ENCODE data around the gene UPK1B. TPM values are rescaled to one million over a fixed set of nuclear protein-coding genes. Genes with fewer than 3 reads are reported as not detected.

UPK1B gene
- total RNA-seq, 1 experiment from 2014 or later: 0.42 TPM

GRCh38 chr3:119228373-119229145 is 55.2 kb downstream of the UPK1B start:
- H3K4me3 Mint-ChIP-seq: no peak overlapping the region
- H3K9me3 Mint-ChIP-seq: no peaks in the 10 kb centered on the region
- H3K27ac Mint-ChIP-seq: no peak overlapping the region
- peaks cover 67% of the 10 kb centered on the region for H3K36me3 Mint-ChIP-seq
- no peak for DNase-seq (ENCODE audit: low spot score)
- POLR2A ChIA-PET: no interaction called here
- ATAC-seq: no peak
- TF ChIP-seq, protein P1, sequence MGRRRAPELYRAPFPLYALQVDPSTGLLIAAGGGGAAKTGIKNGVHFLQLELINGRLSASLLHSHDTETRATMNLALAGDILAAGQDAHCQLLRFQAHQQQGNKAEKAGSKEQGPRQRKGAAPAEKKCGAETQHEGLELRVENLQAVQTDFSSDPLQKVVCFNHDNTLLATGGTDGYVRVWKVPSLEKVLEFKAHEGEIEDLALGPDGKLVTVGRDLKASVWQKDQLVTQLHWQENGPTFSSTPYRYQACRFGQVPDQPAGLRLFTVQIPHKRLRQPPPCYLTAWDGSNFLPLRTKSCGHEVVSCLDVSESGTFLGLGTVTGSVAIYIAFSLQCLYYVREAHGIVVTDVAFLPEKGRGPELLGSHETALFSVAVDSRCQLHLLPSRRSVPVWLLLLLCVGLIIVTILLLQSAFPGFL (CRISPR knock-in tag; IDR thresholded peaks at IDR 0.05; ENCODE audit: borderline replicate concordance): no peak
- TF ChIP-seq ZNF317 (CRISPR knock-in tag; IDR thresholded peaks at IDR 0.05; ENCODE audit: borderline replicate concordance, low read depth) (no peak), SOX15 (CRISPR knock-in tag; IDR thresholded peaks at IDR 0.05) (no peak), NR3C1 (CRISPR knock-in tag; conservative IDR thresholded peaks at IDR 0.05; ENCODE audit: low read depth) (no peak), SMAD4 (CRISPR knock-in tag; IDR thresholded peaks at IDR 0.05) (no peak), CTCF (IDR thresholded peaks at IDR 0.05) (no peak), ELF4 (CRISPR knock-in tag; IDR thresholded peaks at IDR 0.05; ENCODE audit: low read depth) (no peak), E2F4 (CRISPR knock-in tag; IDR thresholded peaks at IDR 0.05; ENCODE audit: borderline replicate concordance, low read depth) (no peak)
- TF ChIP-seq, protein P2, sequence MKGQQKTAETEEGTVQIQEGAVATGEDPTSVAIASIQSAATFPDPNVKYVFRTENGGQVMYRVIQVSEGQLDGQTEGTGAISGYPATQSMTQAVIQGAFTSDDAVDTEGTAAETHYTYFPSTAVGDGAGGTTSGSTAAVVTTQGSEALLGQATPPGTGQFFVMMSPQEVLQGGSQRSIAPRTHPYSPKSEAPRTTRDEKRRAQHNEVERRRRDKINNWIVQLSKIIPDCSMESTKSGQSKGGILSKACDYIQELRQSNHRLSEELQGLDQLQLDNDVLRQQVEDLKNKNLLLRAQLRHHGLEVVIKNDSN (CRISPR knock-in tag; IDR thresholded peaks at IDR 0.05): no peak
- H3K27me3 Mint-ChIP-seq (ENCODE audit: low read depth): no peaks in the 10 kb centered on the region
- CTCF ChIA-PET: interaction anchor here (1.1 kb wide), 1 partner anchor 344 kb away, joined by 3 read pairs; no protein-coding TSS in a partner anchor
- no peaks in the 10 kb centered on the region for H3K4me1 Mint-ChIP-seq

DNA sequence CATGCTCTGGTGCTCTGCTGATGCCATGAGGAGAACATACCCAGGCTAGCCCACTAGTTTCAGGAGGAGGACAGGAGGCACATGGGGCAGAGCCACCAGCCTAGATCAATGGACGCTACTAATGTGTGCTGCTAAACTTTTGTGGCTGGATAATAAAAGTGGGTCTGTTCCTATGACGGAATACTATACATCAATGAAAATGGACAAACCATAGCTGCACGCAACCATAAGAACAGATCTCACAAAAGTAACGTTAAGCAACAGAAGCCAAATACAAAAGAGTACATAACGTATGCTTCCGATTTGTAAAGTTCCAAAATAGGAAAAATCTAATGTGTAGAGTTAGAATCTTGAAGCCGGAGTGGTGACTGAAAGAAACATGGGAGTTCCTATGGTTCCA is 55.8 kb downstream of the UPK1B start:
- Mint-ChIP-seq H3K9me3 (no peaks in the 10 kb centered on the region), H3K27ac (no peak overlapping the region), H3K4me3 (no peak overlapping the region), H3K36me3 (peaks cover 67% of the 10 kb centered on the region), H3K4me1 (no peaks in the 10 kb centered on the region), H3K27me3 (ENCODE audit: low read depth) (no peaks in the 10 kb centered on the region)
- ATAC-seq (no peak), DNase-seq (ENCODE audit: low spot score) (no peak)
- ChIA-PET POLR2A (no interaction called here), CTCF (no interaction called here)
- TF ChIP-seq AFF4 (CRISPR knock-in tag; IDR thresholded peaks at IDR 0.05; ENCODE audit: borderline replicate concordance) (no peak), ZBTB21 (CRISPR knock-in tag; IDR thresholded peaks at IDR 0.05; ENCODE audit: borderline replicate concordance) (no peak), FOXK1 (CRISPR knock-in tag; IDR thresholded peaks at IDR 0.05) (no peak), ZNF317 (CRISPR knock-in tag; IDR thresholded peaks at IDR 0.05; ENCODE audit: borderline replicate concordance, low read depth) (no peak), TP53 (CRISPR knock-in tag; IDR thresholded peaks at IDR 0.05) (no peak)
- TF ChIP-seq, protein P3, sequence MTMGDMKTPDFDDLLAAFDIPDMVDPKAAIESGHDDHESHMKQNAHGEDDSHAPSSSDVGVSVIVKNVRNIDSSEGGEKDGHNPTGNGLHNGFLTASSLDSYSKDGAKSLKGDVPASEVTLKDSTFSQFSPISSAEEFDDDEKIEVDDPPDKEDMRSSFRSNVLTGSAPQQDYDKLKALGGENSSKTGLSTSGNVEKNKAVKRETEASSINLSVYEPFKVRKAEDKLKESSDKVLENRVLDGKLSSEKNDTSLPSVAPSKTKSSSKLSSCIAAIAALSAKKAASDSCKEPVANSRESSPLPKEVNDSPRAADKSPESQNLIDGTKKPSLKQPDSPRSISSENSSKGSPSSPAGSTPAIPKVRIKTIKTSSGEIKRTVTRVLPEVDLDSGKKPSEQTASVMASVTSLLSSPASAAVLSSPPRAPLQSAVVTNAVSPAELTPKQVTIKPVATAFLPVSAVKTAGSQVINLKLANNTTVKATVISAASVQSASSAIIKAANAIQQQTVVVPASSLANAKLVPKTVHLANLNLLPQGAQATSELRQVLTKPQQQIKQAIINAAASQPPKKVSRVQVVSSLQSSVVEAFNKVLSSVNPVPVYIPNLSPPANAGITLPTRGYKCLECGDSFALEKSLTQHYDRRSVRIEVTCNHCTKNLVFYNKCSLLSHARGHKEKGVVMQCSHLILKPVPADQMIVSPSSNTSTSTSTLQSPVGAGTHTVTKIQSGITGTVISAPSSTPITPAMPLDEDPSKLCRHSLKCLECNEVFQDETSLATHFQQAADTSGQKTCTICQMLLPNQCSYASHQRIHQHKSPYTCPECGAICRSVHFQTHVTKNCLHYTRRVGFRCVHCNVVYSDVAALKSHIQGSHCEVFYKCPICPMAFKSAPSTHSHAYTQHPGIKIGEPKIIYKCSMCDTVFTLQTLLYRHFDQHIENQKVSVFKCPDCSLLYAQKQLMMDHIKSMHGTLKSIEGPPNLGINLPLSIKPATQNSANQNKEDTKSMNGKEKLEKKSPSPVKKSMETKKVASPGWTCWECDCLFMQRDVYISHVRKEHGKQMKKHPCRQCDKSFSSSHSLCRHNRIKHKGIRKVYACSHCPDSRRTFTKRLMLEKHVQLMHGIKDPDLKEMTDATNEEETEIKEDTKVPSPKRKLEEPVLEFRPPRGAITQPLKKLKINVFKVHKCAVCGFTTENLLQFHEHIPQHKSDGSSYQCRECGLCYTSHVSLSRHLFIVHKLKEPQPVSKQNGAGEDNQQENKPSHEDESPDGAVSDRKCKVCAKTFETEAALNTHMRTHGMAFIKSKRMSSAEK (CRISPR knock-in tag; IDR thresholded peaks at IDR 0.05; ENCODE audit: borderline replicate concordance): no peak
- TF ChIP-seq, protein P1 (CRISPR knock-in tag; IDR thresholded peaks at IDR 0.05; ENCODE audit: borderline replicate concordance): no peak

All from WTC11 (cell line).